NB4 (cell line): ENCODE measurements around the gene JAML.

Experiments
- DNase-seq: peaks from one replicate; pipeline ENCODE4 v3.0.0; 2010; ENCODE audit warnings: low read depth
- H3K4me3 ChIP-seq: one replicate; pipeline ENCODE4 v1.5.1; 2011; ENCODE audit warnings: mild to moderate bottlenecking, low read depth, low read length, moderate library complexity
- MYC ChIP-seq: IDR thresholded peaks from 2 replicates; pipeline ENCODE4 v1.6.1; 2011; ENCODE audit warnings: low read depth, low read length
- POLR2A ChIP-seq: IDR thresholded peaks from 2 replicates; pipeline ENCODE4 v1.6.1; 2011; ENCODE audit warnings: mild to moderate bottlenecking; ENCODE audit not compliant: insufficient read length; ENCODE audit errors: extremely low read depth
- TF ChIP-seq, protein P1 (sequence below): IDR thresholded peaks from one replicate; pipeline ENCODE4 v1.5.1; 2012; ENCODE audit warnings: low read depth, low read length
- TF ChIP-seq, protein P2 (sequence below): IDR thresholded peaks from 2 replicates; pipeline ENCODE4 v1.6.1; 2011; ENCODE audit warnings: low read depth, low read length

The JAML gene

DNA sequence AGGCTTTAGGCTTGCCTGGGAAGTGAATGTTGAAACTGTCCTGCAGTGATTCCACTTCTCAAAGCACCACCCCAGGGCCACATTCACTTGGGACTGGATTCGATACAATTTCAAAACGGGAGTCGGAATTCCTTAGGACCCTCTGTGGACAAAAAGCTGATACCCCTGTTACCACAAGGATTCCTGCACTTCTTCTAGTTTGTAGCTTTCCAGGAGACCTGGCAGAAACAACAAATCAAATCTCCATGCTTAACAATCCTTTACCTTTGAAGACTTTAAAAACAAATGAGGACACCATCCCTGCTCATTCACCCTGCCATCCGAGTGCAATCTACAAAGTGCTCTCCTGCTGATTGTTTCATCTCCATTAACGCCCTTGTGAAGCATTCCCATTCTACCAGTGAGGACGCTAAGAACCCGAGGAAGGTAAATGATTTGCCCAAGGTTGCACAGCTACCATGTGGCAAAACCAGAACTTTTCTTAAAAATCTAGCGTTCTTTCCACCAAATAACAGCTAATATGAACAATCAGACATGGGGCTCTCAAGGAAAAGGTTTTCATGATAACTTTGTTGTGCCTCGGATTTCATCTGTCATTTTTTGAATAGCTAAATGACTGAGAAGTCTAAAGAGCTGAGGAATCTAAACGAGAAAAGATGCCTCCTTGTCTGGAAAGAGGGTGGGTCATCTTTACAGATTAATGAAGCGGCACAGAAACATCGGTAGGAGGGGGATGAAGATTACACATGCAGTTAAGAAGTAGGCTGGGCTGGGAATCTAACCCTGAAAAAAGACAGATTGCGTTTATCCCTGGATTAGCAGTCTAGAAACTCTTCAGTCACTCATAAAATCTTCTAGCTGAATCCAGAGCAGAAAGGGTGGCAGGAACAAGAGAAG lies 40.0 kb upstream of the JAML start:
- TF ChIP-seq, protein P1, sequence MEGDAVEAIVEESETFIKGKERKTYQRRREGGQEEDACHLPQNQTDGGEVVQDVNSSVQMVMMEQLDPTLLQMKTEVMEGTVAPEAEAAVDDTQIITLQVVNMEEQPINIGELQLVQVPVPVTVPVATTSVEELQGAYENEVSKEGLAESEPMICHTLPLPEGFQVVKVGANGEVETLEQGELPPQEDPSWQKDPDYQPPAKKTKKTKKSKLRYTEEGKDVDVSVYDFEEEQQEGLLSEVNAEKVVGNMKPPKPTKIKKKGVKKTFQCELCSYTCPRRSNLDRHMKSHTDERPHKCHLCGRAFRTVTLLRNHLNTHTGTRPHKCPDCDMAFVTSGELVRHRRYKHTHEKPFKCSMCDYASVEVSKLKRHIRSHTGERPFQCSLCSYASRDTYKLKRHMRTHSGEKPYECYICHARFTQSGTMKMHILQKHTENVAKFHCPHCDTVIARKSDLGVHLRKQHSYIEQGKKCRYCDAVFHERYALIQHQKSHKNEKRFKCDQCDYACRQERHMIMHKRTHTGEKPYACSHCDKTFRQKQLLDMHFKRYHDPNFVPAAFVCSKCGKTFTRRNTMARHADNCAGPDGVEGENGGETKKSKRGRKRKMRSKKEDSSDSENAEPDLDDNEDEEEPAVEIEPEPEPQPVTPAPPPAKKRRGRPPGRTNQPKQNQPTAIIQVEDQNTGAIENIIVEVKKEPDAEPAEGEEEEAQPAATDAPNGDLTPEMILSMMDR, result no peak
- TF ChIP-seq, protein P2, sequence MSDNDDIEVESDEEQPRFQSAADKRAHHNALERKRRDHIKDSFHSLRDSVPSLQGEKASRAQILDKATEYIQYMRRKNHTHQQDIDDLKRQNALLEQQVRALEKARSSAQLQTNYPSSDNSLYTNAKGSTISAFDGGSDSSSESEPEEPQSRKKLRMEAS, result no peak
- TF ChIP-seq POLR2A, result no peak
- TF ChIP-seq MYC, result no peak
- no peak overlapping the region for H3K4me3 ChIP-seq
- DNase-seq, result no peak

DNA sequence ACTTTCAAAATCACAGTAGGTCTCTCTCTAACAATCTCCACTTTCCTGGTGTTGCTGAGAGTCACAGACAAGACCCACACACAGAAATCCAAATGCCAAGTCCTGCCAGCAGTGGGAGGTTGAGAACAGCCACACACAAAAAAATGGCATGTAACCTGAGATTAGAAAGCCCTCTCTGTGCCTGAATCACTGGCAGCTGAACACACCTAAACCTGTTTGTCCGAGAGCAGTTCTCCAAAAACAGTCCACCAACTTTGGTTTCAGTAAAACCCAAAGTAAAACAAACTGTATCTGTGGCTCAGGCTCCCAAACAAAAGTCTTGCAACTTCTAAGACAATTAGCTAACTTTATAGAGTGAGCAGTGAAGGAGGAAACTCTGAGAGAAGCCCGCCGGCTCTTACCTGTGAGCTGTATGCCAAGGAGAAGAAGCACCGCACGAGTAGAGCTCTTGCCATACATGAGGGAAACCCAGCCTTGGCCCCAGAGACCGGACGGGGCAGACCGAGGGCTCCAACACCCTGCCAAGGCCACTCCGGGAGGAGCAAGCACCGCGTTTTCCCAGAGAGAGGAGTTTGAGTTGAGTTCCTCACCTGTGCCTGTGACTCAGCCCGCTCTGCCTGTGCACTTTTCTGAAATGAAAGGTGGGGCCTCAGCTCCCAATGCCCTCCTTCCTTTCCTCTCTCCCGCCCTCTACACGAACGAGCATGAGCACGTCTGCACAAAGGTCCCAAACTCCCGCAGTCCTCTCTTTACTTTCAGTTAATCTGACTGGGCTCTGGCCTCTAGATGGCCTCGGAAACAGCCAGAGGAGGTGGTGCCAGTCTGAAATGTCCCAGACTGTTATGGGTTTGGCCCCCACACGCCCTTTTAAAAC lies 39.1 kb upstream of the JAML start, which contains the start of gene MPZL2:
TSS of gene MPZL2 (minus strand) at position 603 of the 874 bp plus-strand sequence. CDS start at position 459, 144 bp downstream.
- TF ChIP-seq, protein P2, result no peak
- no peak for TF ChIP-seq MYC
- TF ChIP-seq, protein P1, result no peak
- TF ChIP-seq POLR2A, result no peak
- H3K4me3 ChIP-seq, result no peak within 1 kb of the TSS
- DNase-seq, result peak; percentile 8

DNA sequence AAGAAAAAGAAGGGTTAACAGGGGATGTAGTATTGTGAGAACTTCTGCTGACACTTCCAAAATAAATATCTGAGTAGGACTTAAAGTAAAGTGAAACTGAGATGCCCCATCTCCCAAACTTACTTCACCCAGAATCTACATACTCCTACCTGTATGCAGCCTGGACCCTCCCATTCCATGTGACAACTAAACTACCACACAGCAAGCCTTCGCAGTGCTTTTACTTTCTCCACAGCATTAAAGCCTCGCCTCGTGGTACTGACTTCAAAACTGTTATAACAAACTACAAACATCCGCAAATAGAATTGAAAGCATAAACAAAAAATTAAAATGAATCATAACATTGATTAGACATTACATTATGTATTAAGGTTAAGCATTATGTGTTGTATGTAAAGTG lies 38.3 kb upstream of the JAML start:
- no peak for TF ChIP-seq MYC
- H3K4me3 ChIP-seq, result no peak overlapping the region
- DNase-seq, result no peak

DNA sequence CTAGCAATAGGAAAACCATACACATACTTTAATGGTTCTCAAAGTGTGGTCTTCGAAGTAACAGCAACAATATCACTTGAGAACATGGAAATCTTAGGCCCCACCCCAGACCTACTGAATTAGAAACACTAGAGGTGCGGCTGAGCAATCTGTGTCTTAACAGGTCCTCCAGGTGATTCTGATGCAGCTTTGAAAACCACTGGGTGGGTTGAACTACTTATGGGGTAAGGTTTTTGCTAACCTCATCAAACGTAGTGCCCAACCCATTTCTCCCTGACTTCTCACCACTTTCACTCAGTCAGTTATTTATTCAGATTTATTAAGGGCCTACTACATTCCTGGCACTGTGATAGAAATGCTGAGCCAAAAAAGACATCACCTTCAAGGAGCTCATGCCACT lies 35.5 kb upstream of the JAML start:
- DNase-seq, result no peak
- TF ChIP-seq MYC (no peak), POLR2A (no peak)
- TF ChIP-seq, protein P2, result no peak
- TF ChIP-seq, protein P1, result no peak
- H3K4me3 ChIP-seq, result no peak overlapping the region

DNA sequence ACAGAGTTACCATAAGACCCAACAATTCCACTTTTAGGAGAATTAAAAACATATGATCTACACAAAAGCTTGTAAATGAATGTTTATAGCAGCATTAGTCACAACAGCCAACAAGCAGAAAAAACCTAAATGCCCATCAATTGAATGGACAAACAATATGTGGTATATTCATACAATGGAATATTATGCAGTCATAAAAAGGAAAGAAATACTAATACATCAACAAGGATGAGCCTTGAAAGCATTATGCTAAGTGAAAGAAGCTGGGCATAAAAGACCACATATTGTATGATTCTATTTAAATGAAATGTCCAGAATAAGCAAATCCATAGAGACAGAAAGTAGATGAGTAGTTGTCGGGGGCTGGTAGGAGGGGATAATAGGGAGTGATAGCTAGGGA lies 34.3 kb upstream of the JAML start:
- TF ChIP-seq POLR2A (no peak), MYC (no peak)
- TF ChIP-seq, protein P2, result no peak
- TF ChIP-seq, protein P1, result no peak
- H3K4me3 ChIP-seq, result no peak overlapping the region
- no peak for DNase-seq

DNA sequence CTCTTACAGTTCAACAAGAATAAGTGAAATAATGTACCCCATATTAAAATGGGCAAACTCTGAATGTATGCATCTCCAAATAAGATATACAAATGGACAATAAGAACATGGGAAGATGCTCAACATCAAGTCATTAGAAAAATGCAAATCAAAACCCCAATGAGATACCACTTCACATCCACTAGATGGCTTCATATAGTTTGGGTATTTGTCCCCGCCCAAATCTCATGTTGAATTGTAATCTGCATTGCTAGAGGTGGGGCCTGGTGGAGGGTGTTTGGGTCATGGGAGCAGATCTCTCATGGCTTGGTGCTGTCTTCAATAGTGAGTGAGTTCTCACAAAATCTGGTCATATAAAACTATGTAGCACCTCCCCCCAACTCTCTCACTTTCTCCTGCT lies 33.6 kb upstream of the JAML start:
- no peak overlapping the region for H3K4me3 ChIP-seq

More for the DNA sequence above, 33.6 kb upstream of the JAML start:
- TF ChIP-seq, protein P1, result no peak
- no peak for TF ChIP-seq MYC
- peak; percentile 29 for DNase-seq
